ENCODE measurements around the gene CDK5RAP2.

Gene CDK5RAP2

GRCh38 chr9:120411862-120412424 is 168.0 kb downstream of the CDK5RAP2 start:
- DNase-seq (ENCODE audit: low read depth in 2 of 2) = no peak
- no peak overlapping the region for H3K4me3 ChIP-seq (replicated peaks in 1 of 2; ENCODE audit: low read depth in 2 of 2, low read length in 2 of 2)
- TF ChIP-seq CTCF (IDR thresholded peaks at IDR 0.05; ENCODE audit: low read depth, low read length) = no peak

GRCh38 chr9:120410925-120411501 is 169.0 kb downstream of the CDK5RAP2 start:
- no peak for TF ChIP-seq CTCF (IDR thresholded peaks at IDR 0.05; ENCODE audit: low read depth, low read length)
- peak in 1 of 2 donors; percentile 28 for DNase-seq (ENCODE audit: low read depth in 2 of 2)
- no peak overlapping the region for H3K4me3 ChIP-seq (replicated peaks in 1 of 2; ENCODE audit: low read depth in 2 of 2, low read length in 2 of 2)

GRCh38 chr9:120408680-120409258 is 171.2 kb downstream of the CDK5RAP2 start:
- no peak overlapping the region for H3K4me3 ChIP-seq (replicated peaks in 1 of 2; ENCODE audit: low read depth in 2 of 2, low read length in 2 of 2)
- no peak for DNase-seq (ENCODE audit: low read depth in 2 of 2)
- no peak for TF ChIP-seq CTCF (IDR thresholded peaks at IDR 0.05; ENCODE audit: low read depth, low read length)

- no peak overlapping the region for H3K4me3 ChIP-seq (replicated peaks in 1 of 2; ENCODE audit: low read depth in 2 of 2, low read length in 2 of 2)
- no peak for TF ChIP-seq CTCF (IDR thresholded peaks at IDR 0.05; ENCODE audit: low read depth, low read length)
- no peak for DNase-seq (ENCODE audit: low read depth in 2 of 2)
Observed at GRCh38 chr9:120405860-120406259, 174.1 kb downstream of the CDK5RAP2 start.

GRCh38 chr9:120405134-120405533 is 174.8 kb downstream of the CDK5RAP2 start:
- DNase-seq (ENCODE audit: low read depth in 2 of 2) = no peak
- TF ChIP-seq CTCF (IDR thresholded peaks at IDR 0.05; ENCODE audit: low read depth, low read length) = no peak
- no peak overlapping the region for H3K4me3 ChIP-seq (replicated peaks in 1 of 2; ENCODE audit: low read depth in 2 of 2, low read length in 2 of 2)

- H3K4me3 ChIP-seq (replicated peaks in 1 of 2; ENCODE audit: low read depth in 2 of 2, low read length in 2 of 2) = no peak overlapping the region
- TF ChIP-seq CTCF (IDR thresholded peaks at IDR 0.05; ENCODE audit: low read depth, low read length) = no peak
- DNase-seq (ENCODE audit: low read depth in 2 of 2) = no peak
Observed at GRCh38 chr9:120403543-120403856, 176.5 kb downstream of the CDK5RAP2 start.

Data from cardiac fibroblast (primary cell).